ENCODE measurements around the gene PLVAP.

GRCh38 chr19:17311455-17312188 lies 65.5 kb downstream of the PLVAP start:
- TF ChIP-seq POLR2AphosphoS5 (IDR thresholded peaks at IDR 0.05; ENCODE audit: low read depth, low read length): no peak
- no peak for TF ChIP-seq REST (IDR thresholded peaks at IDR 0.05; ENCODE audit: insufficient read depth in 1 of 2, low read depth in 2 of 2, low read length in 2 of 2)
- no peak for TF ChIP-seq FOXP2 (optimal IDR thresholded peaks at IDR 0.05; ENCODE audit: borderline replicate concordance, extremely low read depth, extremely low read length, insufficient read depth)
- TF ChIP-seq SIN3A (IDR thresholded peaks at IDR 0.05; ENCODE audit: borderline replicate concordance, insufficient read depth, low read length): no peak
- no peak for TF ChIP-seq TAF1 (IDR thresholded peaks at IDR 0.05; ENCODE audit: borderline replicate concordance, insufficient read depth, low read length)
